ENCODE data around the gene MFAP4.

MFAP4 gene

GRCh38 chr17:19402171-19402570 lies 15.2 kb upstream of the MFAP4 start:
- Histone ChIP-seq H3K4me1 (ENCODE audit: insufficient read depth, low read length) (peaks cover 12% of the 10 kb centered on the region), H3K9ac (ENCODE audit: low read depth, low read length) (no peak overlapping the region), H3K36me3 (ENCODE audit: insufficient read depth, low read length) (no peaks in the 10 kb centered on the region), H3K9me3 (ENCODE audit: control insufficient read depth, insufficient read depth, low read length) (no peaks in the 10 kb centered on the region)

- Histone ChIP-seq H3K9ac (ENCODE audit: low read depth, low read length) (no peak overlapping the region), H3K9me3 (ENCODE audit: control insufficient read depth, insufficient read depth, low read length) (no peaks in the 10 kb centered on the region), H3K4me1 (ENCODE audit: insufficient read depth, low read length) (peaks cover 12% of the 10 kb centered on the region)
These were observed 14.5 kb upstream of the MFAP4 start for GRCh38 chr17:19401321-19402010.

GRCh38 chr17:19399750-19400450 lies 12.9 kb upstream of the MFAP4 start:
- H3K9ac ChIP-seq (ENCODE audit: low read depth, low read length) = no peak overlapping the region
- peaks cover 12% of the 10 kb centered on the region for H3K4me1 ChIP-seq (ENCODE audit: insufficient read depth, low read length)
- no peaks in the 10 kb centered on the region for H3K9me3 ChIP-seq (ENCODE audit: control insufficient read depth, insufficient read depth, low read length)
- H3K36me3 ChIP-seq (ENCODE audit: insufficient read depth, low read length) = no peaks in the 10 kb centered on the region

More at GRCh38 chr17:19401321-19402010, 14.5 kb upstream of the MFAP4 start:
- H3K36me3 ChIP-seq (ENCODE audit: insufficient read depth, low read length) = no peaks in the 10 kb centered on the region

- no peak overlapping the region for H3K9ac ChIP-seq (ENCODE audit: low read depth, low read length)
- H3K9me3 ChIP-seq (ENCODE audit: control insufficient read depth, insufficient read depth, low read length) = no peaks in the 10 kb centered on the region
- H3K4me1 ChIP-seq (ENCODE audit: insufficient read depth, low read length) = peaks cover 12% of the 10 kb centered on the region
- no peaks in the 10 kb centered on the region for H3K36me3 ChIP-seq (ENCODE audit: insufficient read depth, low read length)
These were observed 11.6 kb upstream of the MFAP4 start for GRCh38 chr17:19398301-19399181.

- H3K9me3 ChIP-seq (ENCODE audit: control insufficient read depth, insufficient read depth, low read length) = no peaks in the 10 kb centered on the region
- H3K4me1 ChIP-seq (ENCODE audit: insufficient read depth, low read length) = peaks cover 12% of the 10 kb centered on the region
- H3K36me3 ChIP-seq (ENCODE audit: insufficient read depth, low read length) = no peaks in the 10 kb centered on the region
- no peak overlapping the region for H3K9ac ChIP-seq (ENCODE audit: low read depth, low read length)
These were observed 10.6 kb upstream of the MFAP4 start for GRCh38 chr17:19397556-19398041.

GRCh38 chr17:19392303-19392702 lies 5.3 kb upstream of the MFAP4 start:
- H3K4me1 ChIP-seq (ENCODE audit: insufficient read depth, low read length) = peaks cover 3% of the 10 kb centered on the region; the same call in 1 of the 2 replicates
- H3K36me3 ChIP-seq (ENCODE audit: insufficient read depth, low read length) = no peaks in the 10 kb centered on the region
- H3K9ac ChIP-seq (ENCODE audit: low read depth, low read length) = no peak overlapping the region
- no peaks in the 10 kb centered on the region for H3K9me3 ChIP-seq (ENCODE audit: control insufficient read depth, insufficient read depth, low read length)

- H3K36me3 ChIP-seq (ENCODE audit: insufficient read depth, low read length) = no peaks in the 10 kb centered on the region
- peaks cover 6% of the 10 kb centered on the region; the same call in 1 of the 2 replicates for H3K4me1 ChIP-seq (ENCODE audit: insufficient read depth, low read length)
- no peaks in the 10 kb centered on the region for H3K9me3 ChIP-seq (ENCODE audit: control insufficient read depth, insufficient read depth, low read length)
- H3K9ac ChIP-seq (ENCODE audit: low read depth, low read length) = no peak overlapping the region
These were observed 4.4 kb upstream of the MFAP4 start for GRCh38 chr17:19391432-19391831.

- Histone ChIP-seq H3K4me1 (ENCODE audit: insufficient read depth, low read length) (peaks cover 9% of the 10 kb centered on the region; the same call in 1 of the 2 replicates), H3K9me3 (ENCODE audit: control insufficient read depth, insufficient read depth, low read length) (no peaks in the 10 kb centered on the region), H3K9ac (ENCODE audit: low read depth, low read length) (no peak overlapping the region), H3K36me3 (ENCODE audit: insufficient read depth, low read length) (no peaks in the 10 kb centered on the region)
These were observed 4.0 kb upstream of the MFAP4 start for GRCh38 chr17:19390951-19391350.

GRCh38 chr17:19388791-19389785 lies 2.1 kb upstream of the MFAP4 start:
- no peak overlapping the region for H3K9ac ChIP-seq (ENCODE audit: low read depth, low read length)
- H3K36me3 ChIP-seq (ENCODE audit: insufficient read depth, low read length) = no peaks in the 10 kb centered on the region
- H3K9me3 ChIP-seq (ENCODE audit: control insufficient read depth, insufficient read depth, low read length) = no peaks in the 10 kb centered on the region
- peaks cover 16% of the 10 kb centered on the region; the same call in 1 of the 2 replicates for H3K4me1 ChIP-seq (ENCODE audit: insufficient read depth, low read length)

- Histone ChIP-seq H3K36me3 (ENCODE audit: insufficient read depth, low read length) (no peaks in the 10 kb centered on the region), H3K4me1 (ENCODE audit: insufficient read depth, low read length) (peaks cover 16% of the 10 kb centered on the region; the same call in 1 of the 2 replicates), H3K9ac (ENCODE audit: low read depth, low read length) (no peak overlapping the region), H3K9me3 (ENCODE audit: control insufficient read depth, insufficient read depth, low read length) (no peaks in the 10 kb centered on the region)
These were observed 1.0 kb upstream of the MFAP4 start for GRCh38 chr17:19387921-19388521.

GRCh38 chr17:19386051-19386929 lies 700 bp downstream of the MFAP4 start:
- peaks cover 9% of the 10 kb centered on the region; the same call in 1 of the 2 replicates for H3K36me3 ChIP-seq (ENCODE audit: insufficient read depth, low read length)
- H3K9me3 ChIP-seq (ENCODE audit: control insufficient read depth, insufficient read depth, low read length) = no peaks in the 10 kb centered on the region
- no peak overlapping the region for H3K9ac ChIP-seq (ENCODE audit: low read depth, low read length)
- H3K4me1 ChIP-seq (ENCODE audit: insufficient read depth, low read length) = peaks cover 16% of the 10 kb centered on the region; the same call in 1 of the 2 replicates

- peaks cover 16% of the 10 kb centered on the region; the same call in 1 of the 2 replicates for H3K36me3 ChIP-seq (ENCODE audit: insufficient read depth, low read length)
- H3K4me1 ChIP-seq (ENCODE audit: insufficient read depth, low read length) = peaks cover 16% of the 10 kb centered on the region; the same call in 1 of the 2 replicates
- H3K9ac ChIP-seq (ENCODE audit: low read depth, low read length) = no peak overlapping the region
- no peaks in the 10 kb centered on the region for H3K9me3 ChIP-seq (ENCODE audit: control insufficient read depth, insufficient read depth, low read length)
These were observed 1.4 kb downstream of the MFAP4 start for GRCh38 chr17:19385521-19385983.
